Loucy (cell line): Measurements from ENCODE around the gene SMC4.

Source experiments
- H2AFZ ChIP-seq: fragments of 200-600 bp; sonication (generic); 2 replicates; pipeline ENCODE4 v1.6.0; 2016; ENCODE audit warnings: antibody characterized with exemption, mild to moderate bottlenecking, low read length, moderate library complexity
- H3F3A ChIP-seq: fragments of 200-600 bp; 2 replicates; pipeline ENCODE4 v1.6.0; 2016; ENCODE audit warnings: antibody characterized with exemption, low read depth, mild to moderate bottlenecking
- H3K27me3 ChIP-seq: fragments of 200-600 bp; sonication (generic); 2 replicates; pipeline ENCODE4 v1.6.1; 2014; ENCODE audit warnings: low read length, mild to moderate bottlenecking; ENCODE audit not compliant: insufficient read depth, poor library complexity, severe bottlenecking
- H3K36me3 ChIP-seq: fragments of 200-600 bp; sonication (generic); 2 replicates; pipeline ENCODE4 v1.6.1; 2016; ENCODE audit warnings: low read length; ENCODE audit not compliant: insufficient read depth
- H3K4me1 ChIP-seq: fragments of 200-600 bp; sonication (generic); 2 replicates; pipeline ENCODE4 v1.5.1; 2014; ENCODE audit warnings: low read length, mild to moderate bottlenecking; ENCODE audit not compliant: insufficient read depth, poor library complexity, severe bottlenecking
- H3K4me2 ChIP-seq: fragments of 200-600 bp; sonication (generic); 2 replicates; pipeline ENCODE4 v1.6.0; 2014; ENCODE audit warnings: antibody characterized with exemption, low read length, low read depth, mild to moderate bottlenecking; ENCODE audit not compliant: poor library complexity, severe bottlenecking
- H3K4me3 ChIP-seq: fragments of 200-600 bp; sonication (generic); 2 replicates; pipeline ENCODE4 v1.5.1; 2014; ENCODE audit warnings: low read length, mild to moderate bottlenecking, mixed read lengths; ENCODE audit not compliant: poor library complexity, severe bottlenecking
- H3K79me2 ChIP-seq: fragments of 200-600 bp; sonication (generic); 2 replicates; pipeline ENCODE4 v1.6.1; 2014; ENCODE audit warnings: low read length; ENCODE audit not compliant: insufficient read depth
- H3K9ac ChIP-seq: fragments of 200-600 bp; sonication (generic); 2 replicates; pipeline ENCODE4 v1.6.0; 2014; ENCODE audit warnings: mild to moderate bottlenecking, low read depth, low read length, moderate library complexity; ENCODE audit not compliant: poor library complexity, severe bottlenecking
- H3K9me2 ChIP-seq: fragments of 200-600 bp; sonication (generic); replicated peaks from 2 replicates; pipeline ENCODE4 v1.6.1; 2016; ENCODE audit warnings: low read depth, low read length, mixed read lengths
- H3K9me3 ChIP-seq: fragments of 200-600 bp; sonication (generic); 2 replicates; pipeline ENCODE4 v1.6.1; 2014; ENCODE audit warnings: mild to moderate bottlenecking, antibody characterized with exemption, low read length, low read depth; ENCODE audit not compliant: insufficient read depth
- H4K20me1 ChIP-seq: fragments of 200-600 bp; sonication (generic); 2 replicates; pipeline ENCODE4 v1.6.0; 2014; ENCODE audit warnings: antibody characterized with exemption, low read length, mild to moderate bottlenecking; ENCODE audit not compliant: insufficient read depth, poor library complexity, severe bottlenecking
- CTCF ChIP-seq: fragments of 200-600 bp; sonication (generic); conservative IDR thresholded peaks from 2 replicates; pipeline ENCODE4 v1.5.1; 2014; ENCODE audit warnings: mild to moderate bottlenecking, antibody characterized with exemption, low read length
- EZH2phosphoT487 ChIP-seq: fragments of 200-600 bp; IDR thresholded peaks from 2 replicates; pipeline ENCODE4 v1.6.1; 2018; ENCODE audit warnings: antibody characterized with exemption, mild to moderate bottlenecking, moderate library complexity, borderline replicate concordance

The SMC4 gene

GRCh38 chr3:160370987-160371857 lies 28.2 kb upstream of the SMC4 start:
- no peaks in the 10 kb centered on the region for H3K27me3 ChIP-seq
- peaks cover 11% of the 10 kb centered on the region for H3K4me1 ChIP-seq
- H3K4me3 ChIP-seq = no peak overlapping the region
- H3K36me3 ChIP-seq = peaks cover 4% of the 10 kb centered on the region; the same call in 1 of the 2 replicates
- H3F3A ChIP-seq = no peaks in the 10 kb centered on the region
- H3K9me3 ChIP-seq = no peaks in the 10 kb centered on the region
- no peak overlapping the region for H3K9ac ChIP-seq
- no peaks in the 10 kb centered on the region for H3K9me2 ChIP-seq
- no peak overlapping the region for H3K4me2 ChIP-seq
- no peak overlapping the region for H2AFZ ChIP-seq
- H3K79me2 ChIP-seq = no peaks in the 10 kb centered on the region
- H4K20me1 ChIP-seq = no peaks in the 10 kb centered on the region
- no peak for TF ChIP-seq CTCF
- no peak for TF ChIP-seq EZH2phosphoT487

GRCh38 chr3:160372780-160373179 lies 26.7 kb upstream of the SMC4 start:
- no peaks in the 10 kb centered on the region for H3K9me3 ChIP-seq
- H4K20me1 ChIP-seq = no peaks in the 10 kb centered on the region
- H3K36me3 ChIP-seq = peaks cover 7% of the 10 kb centered on the region; the same call in 1 of the 2 replicates
- H3F3A ChIP-seq = no peaks in the 10 kb centered on the region
- H3K9me2 ChIP-seq = no peaks in the 10 kb centered on the region
- no peak overlapping the region for H2AFZ ChIP-seq
- no peak overlapping the region for H3K4me2 ChIP-seq
- peaks cover 11% of the 10 kb centered on the region for H3K4me1 ChIP-seq
- H3K9ac ChIP-seq = no peak overlapping the region
- H3K4me3 ChIP-seq = no peak overlapping the region
- H3K27me3 ChIP-seq = no peaks in the 10 kb centered on the region
- TF ChIP-seq CTCF (no peak), EZH2phosphoT487 (no peak)
- no peaks in the 10 kb centered on the region for H3K79me2 ChIP-seq

GRCh38 chr3:160373655-160374054 lies 25.8 kb upstream of the SMC4 start:
- no peak overlapping the region for H2AFZ ChIP-seq
- H4K20me1 ChIP-seq = no peaks in the 10 kb centered on the region
- H3K4me1 ChIP-seq = peaks cover 7% of the 10 kb centered on the region
- no peaks in the 10 kb centered on the region for H3K9me2 ChIP-seq
- no peaks in the 10 kb centered on the region for H3K27me3 ChIP-seq
- no peak overlapping the region for H3K4me3 ChIP-seq
- no peak for TF ChIP-seq CTCF
- no peak for TF ChIP-seq EZH2phosphoT487
- no peaks in the 10 kb centered on the region for H3F3A ChIP-seq
- peaks cover 7% of the 10 kb centered on the region; the same call in 1 of the 2 replicates for H3K36me3 ChIP-seq
- H3K9me3 ChIP-seq = no peaks in the 10 kb centered on the region
- H3K79me2 ChIP-seq = no peaks in the 10 kb centered on the region
- H3K4me2 ChIP-seq = no peak overlapping the region
- H3K9ac ChIP-seq = no peak overlapping the region
